Measurements from ENCODE around the gene CRYGN. TPM values are rescaled to one million over a fixed set of nuclear protein-coding genes. Genes with fewer than 3 reads are reported as not detected.

The CRYGN gene
- total and polyA plus RNA-seq, 2 of the 13 experiments (the other 11 are each of a cell fraction or from before 2014, with no cell fraction given), result 0.11 TPM; not detected in 1

GRCh38 chr7:151426441-151426903 lies 13.5 kb downstream of the CRYGN start:
- no peak overlapping the region for H3K4me3 ChIP-seq (replicated peaks in 1 of 3; ENCODE audit: insufficient read depth in 1 of 3, low read depth in 2 of 3, low read length in 3 of 3)
- no peak for DNase-seq (ENCODE audit: low spot score)
- peaks cover 7 to 43% of the 10 kb centered on the region in 2 experiments for H3K27me3 ChIP-seq (ENCODE audit: control insufficient read depth in 1 of 2, insufficient read depth in 2 of 2, low read length in 2 of 2)
- ChIA-PET CTCF (ENCODE audit: low intra/inter-chr PET ratio, low total read pairs) (no interaction called here), POLR2A (no interaction called here)
- intact Hi-C loops (cut with micrococcal nuclease; ENCODE audit: unreplicated experiment), result no loop called here
- H3K9me3 ChIP-seq (ENCODE audit: low read length), result no peaks in the 10 kb centered on the region
- FAIRE-seq, result no peak
- H3K79me2 ChIP-seq (ENCODE audit: insufficient read depth, low read length), result no peaks in the 10 kb centered on the region
- H3K9ac ChIP-seq (ENCODE audit: insufficient read depth, low read depth, low read length), result no peak overlapping the region
- WGBS (ENCODE audit: low lambda C conversion rate), result 55% methylated on average over 10 of the region's 14 CpGs
- H3K36me3 ChIP-seq (replicated peaks in 1 of 2; ENCODE audit: control insufficient read depth in 1 of 2, insufficient read depth in 2 of 2, low read length in 2 of 2), result no peaks in the 10 kb centered on the region
- BruUV-seq (replicated peaks), result no TSS peak
- H3K4me1 ChIP-seq (ENCODE audit: insufficient read depth, low read length), result no peaks in the 10 kb centered on the region
- no peak for TF ChIP-seq ZNF24 (IDR thresholded peaks at IDR 0.05)
- TF ChIP-seq NPAS2 (CRISPR knock-in tag; IDR thresholded peaks at IDR 0.05; ENCODE audit: borderline replicate concordance), result no peak
- TF ChIP-seq ZSCAN25 (CRISPR knock-in tag; IDR thresholded peaks at IDR 0.05), result no peak
- TF ChIP-seq ZNF816 (CRISPR knock-in tag; IDR thresholded peaks at IDR 0.05; ENCODE audit: borderline replicate concordance), result no peak
- TF ChIP-seq, protein P1, sequence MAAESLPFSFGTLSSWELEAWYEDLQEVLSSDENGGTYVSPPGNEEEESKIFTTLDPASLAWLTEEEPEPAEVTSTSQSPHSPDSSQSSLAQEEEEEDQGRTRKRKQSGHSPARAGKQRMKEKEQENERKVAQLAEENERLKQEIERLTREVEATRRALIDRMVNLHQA (CRISPR knock-in tag; IDR thresholded peaks at IDR 0.05), result no peak
- no peak for TF ChIP-seq ZNF7 (CRISPR knock-in tag; IDR thresholded peaks at IDR 0.05)
- no peak for TF ChIP-seq ZNF180 (CRISPR knock-in tag; IDR thresholded peaks at IDR 0.05; ENCODE audit: borderline replicate concordance, low read depth)
- TF ChIP-seq ZFP90 (CRISPR knock-in tag; IDR thresholded peaks at IDR 0.05; ENCODE audit: borderline replicate concordance), result no peak
- no peak for TF ChIP-seq HNRNPH1 (optimal IDR thresholded peaks at IDR 0.05; ENCODE audit: low read depth, low read length)
- H4K20me1 ChIP-seq (ENCODE audit: insufficient read depth, low read length), result peaks cover 2% of the 10 kb centered on the region; the same call in 1 of the 2 replicates
- no peak overlapping the region for H2AFZ ChIP-seq (ENCODE audit: low read length)
- in situ Hi-C loops (cut with HindIII; ENCODE audit: extremely low pct_ligation_motif_present, low pct_unique_long_range_greater_than_20kb), result no loop called here
- no peak overlapping the region for H3K27ac ChIP-seq (ENCODE audit: extremely low read length, insufficient read depth, low read length)
- no peak overlapping the region for H3K4me2 ChIP-seq (ENCODE audit: low read depth, low read length)
- no peak for ATAC-seq
